ENCODE data around the gene PLK2.

PLK2 gene

DNA sequence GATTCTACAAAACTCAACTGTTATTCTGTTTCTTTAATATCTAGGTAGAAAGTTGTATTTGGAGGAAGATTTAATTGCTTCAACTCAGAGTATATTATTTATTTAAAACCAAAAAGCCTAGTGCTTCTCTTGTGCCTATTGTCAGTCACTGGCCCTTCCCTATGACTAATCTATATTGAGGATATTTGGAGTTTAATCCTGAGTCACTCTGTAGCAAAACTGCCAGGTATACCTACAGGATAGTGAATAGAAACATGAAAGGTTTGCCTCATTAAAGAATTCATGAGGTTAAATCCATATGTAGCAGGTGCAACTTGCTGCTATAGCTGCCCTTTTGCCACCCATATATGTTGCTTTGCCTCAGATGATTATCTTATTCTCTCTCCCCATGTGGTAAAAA is 15.1 kb downstream of the PLK2 start:
- Histone ChIP-seq H3K4me3 (ENCODE audit: low read length) (no peak overlapping the region), H3K9me3 (ENCODE audit: insufficient read depth, low read length) (no peaks in the 10 kb centered on the region), H3K9ac (ENCODE audit: low read length) (no peak overlapping the region), H3K27me3 (ENCODE audit: low read depth, low read length) (no peaks in the 10 kb centered on the region), H4K20me1 (ENCODE audit: insufficient read depth, low read length) (no peaks in the 10 kb centered on the region), H3K79me2 (ENCODE audit: low read length) (no peaks in the 10 kb centered on the region), H3K4me1 (ENCODE audit: low read length) (no peaks in the 10 kb centered on the region), H2AFZ (ENCODE audit: low read depth, low read length) (no peak overlapping the region), H3K4me2 (ENCODE audit: low read length) (no peak overlapping the region), H3K27ac (ENCODE audit: low read length) (no peak overlapping the region), H3K36me3 (replicated peaks; ENCODE audit: low read depth, low read length) (no peaks in the 10 kb centered on the region)
- TF ChIP-seq, protein P1, sequence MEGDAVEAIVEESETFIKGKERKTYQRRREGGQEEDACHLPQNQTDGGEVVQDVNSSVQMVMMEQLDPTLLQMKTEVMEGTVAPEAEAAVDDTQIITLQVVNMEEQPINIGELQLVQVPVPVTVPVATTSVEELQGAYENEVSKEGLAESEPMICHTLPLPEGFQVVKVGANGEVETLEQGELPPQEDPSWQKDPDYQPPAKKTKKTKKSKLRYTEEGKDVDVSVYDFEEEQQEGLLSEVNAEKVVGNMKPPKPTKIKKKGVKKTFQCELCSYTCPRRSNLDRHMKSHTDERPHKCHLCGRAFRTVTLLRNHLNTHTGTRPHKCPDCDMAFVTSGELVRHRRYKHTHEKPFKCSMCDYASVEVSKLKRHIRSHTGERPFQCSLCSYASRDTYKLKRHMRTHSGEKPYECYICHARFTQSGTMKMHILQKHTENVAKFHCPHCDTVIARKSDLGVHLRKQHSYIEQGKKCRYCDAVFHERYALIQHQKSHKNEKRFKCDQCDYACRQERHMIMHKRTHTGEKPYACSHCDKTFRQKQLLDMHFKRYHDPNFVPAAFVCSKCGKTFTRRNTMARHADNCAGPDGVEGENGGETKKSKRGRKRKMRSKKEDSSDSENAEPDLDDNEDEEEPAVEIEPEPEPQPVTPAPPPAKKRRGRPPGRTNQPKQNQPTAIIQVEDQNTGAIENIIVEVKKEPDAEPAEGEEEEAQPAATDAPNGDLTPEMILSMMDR (IDR thresholded peaks at IDR 0.05; ENCODE audit: low read depth, low read length) = no peak
- TF ChIP-seq EZH2phosphoT487 (IDR thresholded peaks at IDR 0.05; ENCODE audit: low read depth) = no peak

DNA sequence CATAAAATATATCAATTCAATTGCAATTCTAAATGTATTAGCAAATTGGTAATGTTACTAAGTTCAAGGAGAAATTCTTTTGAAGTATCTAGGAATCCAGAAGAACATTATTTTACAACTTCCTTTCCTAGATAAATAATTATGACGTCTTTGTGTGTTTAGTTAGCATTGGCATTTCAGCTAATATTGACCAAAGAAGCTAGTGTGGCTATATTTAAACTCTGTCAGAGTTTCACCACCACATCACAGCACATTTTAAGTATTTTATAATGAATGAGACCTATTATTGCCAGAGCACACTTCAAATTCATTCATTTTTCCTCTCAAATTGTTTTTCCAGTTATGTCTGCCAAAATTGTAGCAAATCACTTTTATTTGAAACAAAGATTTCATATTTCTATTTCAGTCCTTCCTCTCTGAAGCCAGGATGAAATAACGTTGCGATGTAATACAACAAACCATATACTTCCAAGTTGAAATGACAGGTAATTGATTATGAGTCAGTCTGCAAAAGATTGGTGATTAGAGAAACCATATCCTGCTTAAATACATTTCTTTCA is 18.9 kb downstream of the PLK2 start:
- H2AFZ ChIP-seq (ENCODE audit: low read depth, low read length) = no peak overlapping the region
- no peak overlapping the region for H3K4me3 ChIP-seq (ENCODE audit: low read length)
- H3K79me2 ChIP-seq (ENCODE audit: low read length) = no peaks in the 10 kb centered on the region
- no peaks in the 10 kb centered on the region for H3K4me1 ChIP-seq (ENCODE audit: low read length)
- H3K9ac ChIP-seq (ENCODE audit: low read length) = no peak overlapping the region
- no peak overlapping the region for H3K27ac ChIP-seq (ENCODE audit: low read length)
- no peak for TF ChIP-seq EZH2phosphoT487 (IDR thresholded peaks at IDR 0.05; ENCODE audit: low read depth)
- TF ChIP-seq, protein P1 (IDR thresholded peaks at IDR 0.05; ENCODE audit: low read depth, low read length) = no peak
- H3K36me3 ChIP-seq (replicated peaks; ENCODE audit: low read depth, low read length) = no peaks in the 10 kb centered on the region
- H3K27me3 ChIP-seq (ENCODE audit: low read depth, low read length) = no peaks in the 10 kb centered on the region
- no peak overlapping the region for H3K4me2 ChIP-seq (ENCODE audit: low read length)
- H4K20me1 ChIP-seq (ENCODE audit: insufficient read depth, low read length) = no peaks in the 10 kb centered on the region
- H3K9me3 ChIP-seq (ENCODE audit: insufficient read depth, low read length) = no peaks in the 10 kb centered on the region

- H3K79me2 ChIP-seq (ENCODE audit: low read length) = no peaks in the 10 kb centered on the region
- H4K20me1 ChIP-seq (ENCODE audit: insufficient read depth, low read length) = no peaks in the 10 kb centered on the region
- no peak overlapping the region for H3K27ac ChIP-seq (ENCODE audit: low read length)
- no peak overlapping the region for H2AFZ ChIP-seq (ENCODE audit: low read depth, low read length)
- H3K4me3 ChIP-seq (ENCODE audit: low read length) = no peak overlapping the region
- no peak overlapping the region for H3K4me2 ChIP-seq (ENCODE audit: low read length)
- no peaks in the 10 kb centered on the region for H3K36me3 ChIP-seq (replicated peaks; ENCODE audit: low read depth, low read length)
- no peak overlapping the region for H3K9ac ChIP-seq (ENCODE audit: low read length)
- H3K4me1 ChIP-seq (ENCODE audit: low read length) = no peaks in the 10 kb centered on the region
- TF ChIP-seq, protein P1 (IDR thresholded peaks at IDR 0.05; ENCODE audit: low read depth, low read length) = no peak
- TF ChIP-seq EZH2phosphoT487 (IDR thresholded peaks at IDR 0.05; ENCODE audit: low read depth) = no peak
- H3K27me3 ChIP-seq (ENCODE audit: low read depth, low read length) = no peaks in the 10 kb centered on the region
- H3K9me3 ChIP-seq (ENCODE audit: insufficient read depth, low read length) = no peaks in the 10 kb centered on the region
Observed at GRCh38 chr5:58439094-58439644, 20.7 kb downstream of the PLK2 start.

- H4K20me1 ChIP-seq (ENCODE audit: insufficient read depth, low read length) = no peaks in the 10 kb centered on the region
- H2AFZ ChIP-seq (ENCODE audit: low read depth, low read length) = no peak overlapping the region
- H3K9ac ChIP-seq (ENCODE audit: low read length) = no peak overlapping the region
- TF ChIP-seq, protein P1 (IDR thresholded peaks at IDR 0.05; ENCODE audit: low read depth, low read length) = no peak
- no peak for TF ChIP-seq EZH2phosphoT487 (IDR thresholded peaks at IDR 0.05; ENCODE audit: low read depth)
- no peaks in the 10 kb centered on the region for H3K27me3 ChIP-seq (ENCODE audit: low read depth, low read length)
- no peak overlapping the region for H3K4me3 ChIP-seq (ENCODE audit: low read length)
- H3K9me3 ChIP-seq (ENCODE audit: insufficient read depth, low read length) = no peaks in the 10 kb centered on the region
- no peaks in the 10 kb centered on the region for H3K36me3 ChIP-seq (replicated peaks; ENCODE audit: low read depth, low read length)
- H3K4me2 ChIP-seq (ENCODE audit: low read length) = no peak overlapping the region
- no peak overlapping the region for H3K27ac ChIP-seq (ENCODE audit: low read length)
- H3K4me1 ChIP-seq (ENCODE audit: low read length) = no peaks in the 10 kb centered on the region
- H3K79me2 ChIP-seq (ENCODE audit: low read length) = no peaks in the 10 kb centered on the region
Observed at GRCh38 chr5:58437661-58438060, 22.2 kb downstream of the PLK2 start.
